Measurements from ENCODE around the gene FAP. TPM values are rescaled to one million over a fixed set of nuclear protein-coding genes. Genes with fewer than 3 reads are reported as not detected.

Gene FAP
- total and polyA plus RNA-seq, 2 donors = 2.2 to 57.7 TPM

DNA sequence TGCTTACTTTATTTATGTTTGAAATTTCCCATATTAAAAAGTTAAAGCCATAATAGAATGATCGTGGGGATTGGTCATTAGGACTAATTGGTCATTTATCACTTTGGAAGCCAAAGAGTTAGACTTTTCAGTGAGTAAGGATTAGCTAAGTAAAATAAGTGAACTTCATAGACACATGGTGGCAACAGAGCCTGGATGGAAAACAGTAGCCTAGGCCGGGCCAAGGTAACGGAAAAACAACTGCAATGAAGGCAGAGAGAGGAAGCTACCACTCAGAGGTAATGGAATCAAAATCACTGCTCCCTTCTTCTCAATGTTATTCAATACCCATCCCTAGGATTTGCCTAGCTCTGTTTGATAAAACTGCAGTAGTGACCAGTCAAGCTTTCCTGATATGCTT, 87.1 kb downstream of the FAP start:
- H3K36me3 ChIP-seq (ENCODE audit: insufficient read depth) = no peaks in the 10 kb centered on the region
- WGBS = 83% methylated on average over 3 of the region's 3 CpGs
- no peaks in the 10 kb centered on the region for H3K4me1 ChIP-seq (ENCODE audit: insufficient read depth)
- H3K4me3 ChIP-seq (ENCODE audit: low read depth, low read length) = no peak overlapping the region
- DNase-seq (ENCODE audit: extremely low spot score) = no peak
- no peak overlapping the region for H3K27ac ChIP-seq (ENCODE audit: low read depth)

DNA sequence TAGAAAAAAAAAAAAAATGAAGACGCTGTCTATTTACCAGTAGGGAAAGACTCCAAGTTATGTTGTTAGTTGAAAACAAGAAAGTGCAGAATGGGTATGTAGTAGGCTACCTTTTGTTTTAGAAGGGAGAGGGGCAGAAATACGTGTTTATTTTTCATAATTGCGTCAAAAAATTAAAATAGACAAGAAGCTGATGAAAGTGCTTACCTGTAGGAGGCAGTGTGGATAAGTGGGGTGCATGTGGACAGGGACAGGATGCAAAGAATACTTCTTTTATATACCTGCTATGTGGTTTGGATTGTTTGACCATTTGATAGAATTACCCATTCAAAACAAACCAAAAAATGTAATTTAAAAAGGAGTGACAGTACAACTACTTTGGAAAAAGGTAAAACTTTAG, 88.2 kb downstream of the FAP start:
- Histone ChIP-seq H3K4me1 (ENCODE audit: insufficient read depth) (no peaks in the 10 kb centered on the region), H3K4me3 (ENCODE audit: low read depth, low read length) (no peak overlapping the region), H3K36me3 (ENCODE audit: insufficient read depth) (no peaks in the 10 kb centered on the region), H3K27ac (ENCODE audit: low read depth) (no peak overlapping the region)
- no peak for DNase-seq (ENCODE audit: extremely low spot score)
- WGBS = 84% methylated on average over 3 of the region's 3 CpGs

DNA sequence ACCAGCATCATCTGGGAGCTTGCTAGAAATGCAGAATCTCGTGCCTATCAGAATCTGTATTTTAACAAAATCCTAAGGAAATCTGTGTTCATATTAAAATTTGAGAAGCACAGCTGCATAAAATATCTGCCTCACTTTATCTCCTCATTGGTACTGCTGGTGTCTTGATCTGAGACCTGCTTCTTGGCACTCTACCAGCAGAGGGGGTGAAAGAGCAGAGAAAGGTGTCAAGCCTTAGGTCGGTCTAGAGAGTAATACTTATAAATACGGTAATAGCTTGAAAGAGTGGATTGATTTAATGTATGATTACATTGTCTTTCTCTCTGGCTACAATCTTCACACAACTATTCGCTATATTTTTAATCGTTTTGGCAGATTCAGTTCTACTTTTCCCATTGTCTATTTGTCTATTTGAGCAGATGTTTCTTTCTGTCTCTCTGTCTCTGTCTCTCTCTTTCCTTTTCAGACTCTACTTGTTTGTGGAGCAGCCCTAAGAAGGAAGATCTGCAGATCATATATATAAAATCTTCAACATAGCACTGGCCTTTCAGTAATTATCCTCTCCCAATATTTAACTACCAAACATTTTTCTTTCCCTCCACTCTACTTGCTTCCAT, 89.5 kb downstream of the FAP start:
- DNase-seq (ENCODE audit: extremely low spot score) = no peak
- WGBS = 4% methylated on average over 5 of the region's 5 CpGs
- Histone ChIP-seq H3K4me3 (ENCODE audit: low read depth, low read length) (no peak overlapping the region), H3K27ac (ENCODE audit: low read depth) (no peak overlapping the region), H3K36me3 (ENCODE audit: insufficient read depth) (no peaks in the 10 kb centered on the region), H3K4me1 (ENCODE audit: insufficient read depth) (no peaks in the 10 kb centered on the region)

DNA sequence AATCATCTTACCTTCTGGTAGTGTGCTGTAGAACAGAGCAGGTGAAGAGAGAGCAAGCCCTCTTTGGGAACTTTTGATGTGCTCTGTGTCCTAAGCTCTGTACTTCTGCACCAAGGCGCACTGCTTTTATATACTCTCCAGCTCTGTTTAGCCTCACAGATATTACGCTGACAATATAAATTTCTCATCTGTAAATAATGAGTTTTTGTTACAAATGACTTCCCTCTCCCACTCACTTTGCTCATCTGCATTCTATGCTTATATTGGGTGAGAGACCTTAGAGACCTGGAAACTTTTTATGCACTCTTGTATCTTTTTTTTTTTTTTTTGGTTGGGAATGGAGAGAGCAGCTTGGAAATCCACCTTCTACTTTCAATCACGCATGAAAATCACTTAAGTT, 91.1 kb downstream of the FAP start, which contains the start of gene GCG:
Gene GCG (minus strand): TSS at position 101 of the 400 bp plus-strand sequence. CDS start 3,069 bp downstream, outside the sequence.
- Histone ChIP-seq H3K36me3 (ENCODE audit: insufficient read depth) (no peaks in the 10 kb centered on the region), H3K4me1 (ENCODE audit: insufficient read depth) (no peaks in the 10 kb centered on the region), H3K4me3 (ENCODE audit: low read depth, low read length) (no peak within 1 kb of the TSS), H3K27ac (ENCODE audit: low read depth) (no peak within 1 kb of the TSS)
- WGBS = 83% methylated on average over 3 of the region's 3 CpGs
- DNase-seq (ENCODE audit: extremely low spot score) = no peak

DNA sequence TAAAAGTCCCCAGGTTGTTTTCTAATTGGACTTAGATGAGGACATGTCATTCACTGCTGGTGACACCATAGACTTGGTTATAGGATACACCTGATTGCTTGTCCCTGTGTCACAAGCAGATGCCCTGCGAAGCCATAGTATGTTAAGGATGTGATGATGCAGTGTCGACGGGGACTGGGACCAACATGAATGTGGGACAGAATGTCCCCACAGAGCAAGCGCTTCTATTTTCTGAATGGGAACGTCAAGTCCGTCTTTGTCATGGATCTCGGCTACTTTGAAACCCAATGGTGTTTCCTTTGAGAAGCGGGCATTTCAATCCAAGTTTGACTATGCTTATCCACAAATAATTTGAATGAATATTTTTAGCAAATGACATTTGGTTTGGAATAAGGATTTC, 93.3 kb downstream of the FAP start:
- H3K4me3 ChIP-seq (ENCODE audit: low read depth, low read length) = no peak overlapping the region
- H3K27ac ChIP-seq (ENCODE audit: low read depth) = no peak overlapping the region
- no peak for DNase-seq (ENCODE audit: extremely low spot score)
- WGBS = 86% methylated on average over 8 of the region's 8 CpGs
- no peaks in the 10 kb centered on the region for H3K4me1 ChIP-seq (ENCODE audit: insufficient read depth)
- no peaks in the 10 kb centered on the region for H3K36me3 ChIP-seq (ENCODE audit: insufficient read depth)

DNA sequence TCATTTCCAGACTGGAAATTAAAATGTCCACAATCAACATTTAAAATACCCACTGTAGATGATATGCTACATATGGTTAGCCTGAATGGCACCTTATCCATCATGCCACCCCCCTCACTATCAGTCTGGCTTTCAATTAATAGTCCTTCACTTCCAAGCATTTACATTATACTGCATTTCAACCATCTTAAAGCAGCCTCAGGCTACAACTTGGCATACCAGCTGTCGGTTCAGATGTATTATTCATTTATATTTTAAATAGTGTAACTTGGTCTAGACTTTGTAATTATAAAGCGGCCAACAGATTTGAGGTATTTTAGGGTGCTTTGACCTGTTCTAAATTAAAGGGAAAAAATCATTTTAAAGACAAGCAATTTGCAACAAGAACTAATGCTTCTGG, 93.8 kb downstream of the FAP start:
- H3K4me1 ChIP-seq (ENCODE audit: insufficient read depth) = no peaks in the 10 kb centered on the region
- H3K4me3 ChIP-seq (ENCODE audit: low read depth, low read length) = no peak overlapping the region
- 66% methylated on average over 2 of the region's 2 CpGs for WGBS
- no peak overlapping the region for H3K27ac ChIP-seq (ENCODE audit: low read depth)
- no peaks in the 10 kb centered on the region for H3K36me3 ChIP-seq (ENCODE audit: insufficient read depth)
- no peak for DNase-seq (ENCODE audit: extremely low spot score)

DNA sequence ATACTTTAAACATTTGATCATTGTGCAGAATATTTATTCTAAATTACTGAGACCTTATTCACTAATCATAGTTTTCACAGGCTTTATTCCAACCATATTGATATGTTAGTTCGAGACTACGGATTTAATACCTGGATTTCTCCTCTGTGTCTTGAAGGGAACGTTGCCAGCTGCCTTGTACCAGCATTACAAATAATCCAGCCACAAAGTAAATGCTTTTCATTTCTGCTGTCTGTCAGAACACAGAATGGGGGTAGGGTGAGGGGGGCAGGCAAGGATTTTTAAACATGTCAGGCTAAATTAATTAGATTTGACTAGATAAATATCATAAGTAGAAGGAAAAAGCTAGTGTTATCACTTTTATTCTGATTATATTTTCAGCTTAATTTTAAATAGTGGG, 94.3 kb downstream of the FAP start:
- no peak overlapping the region for H3K4me3 ChIP-seq (ENCODE audit: low read depth, low read length)
- WGBS = 40% methylated on average over 3 of the region's 3 CpGs
- DNase-seq (ENCODE audit: extremely low spot score) = no peak
- H3K4me1 ChIP-seq (ENCODE audit: insufficient read depth) = no peaks in the 10 kb centered on the region
- H3K36me3 ChIP-seq (ENCODE audit: insufficient read depth) = no peaks in the 10 kb centered on the region
- H3K27ac ChIP-seq (ENCODE audit: low read depth) = no peak overlapping the region

DNA sequence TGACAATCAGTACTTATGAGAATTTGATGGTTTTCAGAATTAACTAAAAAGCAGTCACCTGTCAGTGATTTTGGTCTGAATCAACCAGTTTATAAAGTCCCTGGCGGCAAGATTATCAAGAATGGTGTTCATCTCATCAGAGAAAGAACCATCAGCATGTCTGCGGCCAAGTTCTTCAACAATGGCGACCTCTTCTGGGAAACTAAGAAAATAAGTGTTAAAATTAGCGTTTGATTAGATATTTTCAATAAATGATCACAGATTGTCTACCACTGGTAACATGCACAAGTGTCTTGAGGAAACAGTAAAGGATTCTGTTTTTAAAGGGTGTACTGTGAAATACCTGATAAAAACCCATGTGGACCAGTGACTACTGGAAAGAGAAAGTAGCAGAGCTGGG, 99.3 kb downstream of the FAP start:
- WGBS = 86% methylated on average over 4 of the region's 4 CpGs

DNA sequence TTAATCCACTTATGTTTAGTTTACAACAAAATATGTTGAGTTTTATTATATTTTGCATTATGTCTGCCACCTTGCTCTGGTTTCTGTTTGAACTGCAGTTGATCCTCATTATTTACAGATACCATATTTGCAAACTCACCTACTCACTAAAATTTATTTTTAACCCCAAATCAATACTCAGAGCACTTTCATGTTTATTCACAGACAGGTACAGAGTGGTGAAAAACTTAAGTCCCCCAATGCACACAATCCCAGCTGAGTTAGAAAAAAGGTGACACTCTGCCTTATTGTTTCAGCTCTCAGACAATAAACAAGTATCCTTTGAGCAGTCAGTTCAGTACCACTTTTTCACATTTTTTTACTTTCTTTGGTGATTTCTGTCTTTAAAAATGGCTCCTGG, 104.9 kb downstream of the FAP start:
- H3K4me1 ChIP-seq (ENCODE audit: insufficient read depth) = no peaks in the 10 kb centered on the region
- H3K4me3 ChIP-seq (ENCODE audit: low read depth, low read length) = no peak overlapping the region
- DNase-seq (ENCODE audit: extremely low spot score) = no peak
- no peak overlapping the region for H3K27ac ChIP-seq (ENCODE audit: low read depth)
- H3K36me3 ChIP-seq (ENCODE audit: insufficient read depth) = no peaks in the 10 kb centered on the region

More for the DNA sequence above, 99.3 kb downstream of the FAP start:
- no peak for DNase-seq (ENCODE audit: extremely low spot score)
- no peaks in the 10 kb centered on the region for H3K4me1 ChIP-seq (ENCODE audit: insufficient read depth)
- H3K36me3 ChIP-seq (ENCODE audit: insufficient read depth) = no peaks in the 10 kb centered on the region
- no peak overlapping the region for H3K27ac ChIP-seq (ENCODE audit: low read depth)
- H3K4me3 ChIP-seq (ENCODE audit: low read depth, low read length) = no peak overlapping the region

DNA sequence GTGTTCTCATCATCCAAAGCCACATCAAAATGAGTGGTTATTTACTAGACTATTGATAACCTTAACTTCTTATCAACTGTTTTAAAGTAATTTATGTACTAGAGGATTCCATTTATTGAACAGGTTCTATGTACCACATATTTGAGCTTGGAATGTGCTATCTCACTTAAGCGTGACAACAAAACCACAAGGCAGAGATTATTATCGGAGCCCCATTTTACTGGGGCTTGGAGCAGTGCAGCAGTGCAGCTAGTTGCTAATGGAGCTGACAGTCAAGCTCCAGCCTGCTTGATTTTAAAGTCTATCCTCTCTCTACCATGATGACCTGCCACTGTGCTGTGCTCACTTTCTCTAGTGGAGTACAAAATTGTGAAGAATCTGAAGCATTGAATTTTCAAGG, 115.8 kb downstream of the FAP start:
- Histone ChIP-seq H3K4me3 (ENCODE audit: low read depth, low read length) (no peak overlapping the region), H3K27ac (ENCODE audit: low read depth) (no peak overlapping the region), H3K4me1 (ENCODE audit: insufficient read depth) (no peaks in the 10 kb centered on the region), H3K36me3 (ENCODE audit: insufficient read depth) (no peaks in the 10 kb centered on the region)
- no peak for DNase-seq (ENCODE audit: extremely low spot score)
- 90% methylated on average over 2 of the region's 2 CpGs for WGBS

DNA sequence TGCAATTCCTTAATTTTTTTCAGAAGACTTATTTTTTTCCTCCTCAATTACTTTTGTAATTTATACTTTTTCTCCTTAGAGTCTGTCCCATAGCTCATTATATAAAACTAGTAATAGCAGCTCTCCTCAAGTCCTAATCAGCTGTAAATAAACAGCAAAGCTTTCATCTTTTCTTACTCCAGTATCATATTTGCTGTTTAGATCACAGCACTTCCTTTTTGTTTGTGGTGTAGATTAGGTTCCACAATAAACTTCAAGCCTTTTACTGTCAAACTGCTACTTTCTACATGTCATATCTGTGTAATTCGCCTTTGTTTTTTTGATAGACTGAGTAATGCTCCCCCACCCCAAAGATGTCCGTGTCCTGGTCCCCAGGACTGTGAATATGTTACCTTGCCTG, 116.7 kb downstream of the FAP start:
- no peaks in the 10 kb centered on the region for H3K4me1 ChIP-seq (ENCODE audit: insufficient read depth)
- H3K4me3 ChIP-seq (ENCODE audit: low read depth, low read length) = no peak overlapping the region
- H3K27ac ChIP-seq (ENCODE audit: low read depth) = no peak overlapping the region
- DNase-seq (ENCODE audit: extremely low spot score) = no peak
- no peaks in the 10 kb centered on the region for H3K36me3 ChIP-seq (ENCODE audit: insufficient read depth)
- WGBS = 84% methylated on average over 2 of the region's 2 CpGs

DNA sequence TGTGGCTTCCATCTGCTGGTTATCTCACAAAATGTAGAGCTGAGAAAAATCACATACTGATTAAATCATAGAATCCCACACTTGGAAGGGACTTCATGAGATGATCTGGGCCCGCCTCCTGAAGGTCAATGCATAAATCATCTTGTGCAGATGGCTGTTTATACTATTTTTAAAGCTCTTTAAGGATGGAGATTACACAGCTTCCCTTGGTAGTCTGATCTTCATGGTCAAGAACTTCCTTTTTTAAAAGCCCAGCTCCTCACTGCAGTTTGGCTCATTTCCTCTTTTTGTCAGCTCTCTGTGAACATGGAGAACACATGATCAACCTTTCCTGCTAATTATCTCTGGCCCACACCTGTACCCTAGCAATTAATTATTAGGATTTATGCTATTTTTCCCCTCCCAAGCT, 117.1 kb downstream of the FAP start:
- Histone ChIP-seq H3K36me3 (ENCODE audit: insufficient read depth) (no peaks in the 10 kb centered on the region), H3K4me3 (ENCODE audit: low read depth, low read length) (no peak overlapping the region), H3K4me1 (ENCODE audit: insufficient read depth) (no peaks in the 10 kb centered on the region), H3K27ac (ENCODE audit: low read depth) (no peak overlapping the region)
- DNase-seq (ENCODE audit: extremely low spot score) = peak; percentile 31
- WGBS = 27% methylated on average over 1 of the region's 1 CpG

DNA sequence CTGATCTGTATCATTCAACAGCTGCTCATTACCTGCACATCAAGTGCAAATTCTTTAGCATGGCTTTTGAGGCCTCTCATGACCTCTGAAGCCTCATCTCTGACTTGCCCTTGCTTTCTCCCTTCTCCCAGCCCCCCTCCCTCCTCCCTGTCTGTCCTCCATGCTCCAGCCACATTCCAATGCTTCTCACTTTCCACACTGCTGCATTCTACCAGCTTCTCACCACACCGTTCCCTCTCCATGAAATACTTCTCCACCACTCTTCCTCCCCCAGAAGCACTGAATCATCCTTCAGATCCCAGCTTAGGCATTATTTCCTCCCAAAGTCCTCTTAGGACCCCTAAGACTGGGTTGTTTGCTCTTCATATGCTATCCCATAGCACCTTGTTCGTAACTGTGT, 118.1 kb downstream of the FAP start:
- Histone ChIP-seq H3K27ac (ENCODE audit: low read depth) (no peak overlapping the region), H3K36me3 (ENCODE audit: insufficient read depth) (no peaks in the 10 kb centered on the region), H3K4me3 (ENCODE audit: low read depth, low read length) (no peak overlapping the region), H3K4me1 (ENCODE audit: insufficient read depth) (no peaks in the 10 kb centered on the region)
- 66% methylated on average over 2 of the region's 2 CpGs for WGBS
- no peak for DNase-seq (ENCODE audit: extremely low spot score)

DNA sequence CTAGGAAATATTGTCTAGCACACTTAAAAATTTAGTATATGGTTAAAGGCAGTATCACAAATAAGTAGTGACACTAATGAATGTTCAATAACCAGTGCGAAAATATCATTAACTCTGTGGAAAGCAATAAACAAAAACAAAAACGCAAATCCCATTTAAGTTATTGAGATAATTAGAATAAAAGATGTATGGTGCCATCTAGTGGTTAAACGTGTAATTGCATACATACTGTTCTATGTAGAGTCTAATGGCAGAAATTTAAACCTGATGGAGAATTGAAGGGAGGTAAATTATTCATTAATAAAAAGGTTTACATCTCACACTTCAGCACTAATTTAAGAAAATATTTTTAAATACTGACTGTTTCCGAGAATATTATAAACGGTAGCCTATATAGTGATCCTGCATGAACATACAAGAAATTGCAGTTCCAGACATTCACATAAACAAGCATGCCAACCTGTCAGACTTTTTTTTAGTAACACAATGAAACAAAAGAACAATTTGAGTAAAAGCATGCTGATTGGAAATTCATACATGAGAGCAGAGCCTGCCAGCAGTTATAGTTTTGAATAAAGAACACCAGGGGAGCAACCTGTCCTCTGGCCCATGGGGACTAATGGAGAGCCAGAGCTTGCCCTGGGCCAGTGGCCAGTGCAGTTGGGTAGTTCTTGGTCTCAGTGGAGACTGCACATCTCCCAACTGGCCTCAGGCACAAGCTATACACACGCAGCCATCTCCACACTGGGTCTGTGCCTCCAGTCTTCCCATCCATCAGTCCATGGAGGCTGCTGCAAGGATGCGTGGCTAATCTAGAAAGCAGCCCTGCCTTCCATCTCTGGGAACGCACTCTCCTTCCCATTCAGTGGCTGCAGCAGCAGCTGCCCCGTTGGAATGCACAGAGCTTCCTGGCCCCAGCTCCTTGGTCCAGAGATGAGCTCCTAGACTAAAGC, 119.2 kb downstream of the FAP start:
- 35% methylated on average over 9 of the region's 9 CpGs for WGBS
- Histone ChIP-seq H3K4me3 (ENCODE audit: low read depth, low read length) (no peak overlapping the region), H3K36me3 (ENCODE audit: insufficient read depth) (no peaks in the 10 kb centered on the region), H3K27ac (ENCODE audit: low read depth) (no peak overlapping the region), H3K4me1 (ENCODE audit: insufficient read depth) (no peaks in the 10 kb centered on the region)
- peak; percentile 11 for DNase-seq (ENCODE audit: extremely low spot score)
